Activated CD4-positive, alpha-beta memory T cell treated with anti-CD3 and anti-CD28 coated beads for 36 hours (primary cell): ENCODE data around the gene DGUOK. TPM values are rescaled to one million over a fixed set of nuclear protein-coding genes. Genes with fewer than 3 reads are reported as not detected.

Experiments
- CTCF ChIA-PET: fragments of 350-600 bp; sonication (Branson Sonifier 250); formaldehyde crosslinking; loops from one replicate; lab custom pipeline; 2021; ENCODE audit warnings: antibody characterized with exemption, inconsistent platforms; lab: Charles Lee
- POLR2A ChIA-PET: fragments of 350-600 bp; sonication (Branson Sonifier 250); formaldehyde crosslinking; loops from one replicate; lab custom pipeline; 2021; ENCODE audit warnings: antibody characterized with exemption; lab: Charles Lee
- DNase-seq: peaks from one replicate; pipeline ENCODE4 v3.0.0-alpha.2; 2020
- H3K27ac Mint-ChIP-seq: one replicate; pipeline ENCODE4 v1.8.0; 2021; ENCODE audit warnings: mixed read lengths
- H3K27me3 Mint-ChIP-seq: one replicate; pipeline ENCODE4 v1.8.0; 2021; ENCODE audit warnings: mixed read lengths
- H3K36me3 Mint-ChIP-seq: one replicate; pipeline ENCODE4 v1.8.0; 2021; ENCODE audit warnings: mixed read lengths
- H3K4me1 Mint-ChIP-seq: one replicate; pipeline ENCODE4 v1.8.0; 2021; ENCODE audit warnings: low read depth, mixed read lengths
- H3K4me3 Mint-ChIP-seq: one replicate; pipeline ENCODE4 v1.8.0; 2021; ENCODE audit warnings: mild to moderate bottlenecking, mixed read lengths
- H3K9me3 Mint-ChIP-seq: one replicate; pipeline ENCODE4 v1.8.0; 2021; ENCODE audit warnings: mixed read lengths
- intact Hi-C: fragments of 100-400 bp; cut with micrococcal nuclease; formaldehyde crosslinking; loops from one replicate; pipeline ENCODE4 v1.15.1; 2023
- total RNA-seq, 2 experiments: library from RNA; stranded (reverse); gene quantifications; one replicate each; pipeline ENCODE4 v1.2.3, GENCODE V29; 2021

Gene DGUOK
- total RNA-seq, 2 experiments from 2014 or later: 101 to 102 TPM

GRCh38 chr2:73892631-73893329 is 33.9 kb upstream of the DGUOK start, which contains the start of gene ACTG2:
ACTG2 (plus strand) TSS chr2:73893008; CDS start chr2:73901312, 8,304 bp downstream.
- intact Hi-C loops: no loop called here

GRCh38 chr2:73893764-73894474 is 32.8 kb upstream of the DGUOK start:
- H3K4me3 Mint-ChIP-seq: no peak overlapping the region
- no peaks in the 10 kb centered on the region for H3K9me3 Mint-ChIP-seq
- H3K27me3 Mint-ChIP-seq: no peaks in the 10 kb centered on the region
- H3K27ac Mint-ChIP-seq: no peak overlapping the region
- DNase-seq: no peak
- POLR2A ChIA-PET: no interaction called here
- CTCF ChIA-PET: interaction anchor here (1.1 kb wide), 1 partner anchor 70 kb away, joined by 3 read pairs; no protein-coding TSS in a partner anchor
- H3K36me3 Mint-ChIP-seq: no peaks in the 10 kb centered on the region
- peaks cover 23% of the 10 kb centered on the region for H3K4me1 Mint-ChIP-seq
- intact Hi-C loops: no loop called here

More at GRCh38 chr2:73892631-73893329, 33.9 kb upstream of the DGUOK start, which contains the start of gene ACTG2:
- Mint-ChIP-seq H3K9me3 (no peaks in the 10 kb centered on the region), H3K4me1 (peaks cover 27% of the 10 kb centered on the region), H3K27me3 (no peaks in the 10 kb centered on the region), H3K27ac (no peak within 1 kb of the TSS), H3K36me3 (no peaks in the 10 kb centered on the region), H3K4me3 (no peak within 1 kb of the TSS)
- ChIA-PET POLR2A (no interaction called here), CTCF (no interaction called here)
- no peak for DNase-seq

- ChIA-PET POLR2A (no interaction called here), CTCF (interaction anchor here (1.1 kb wide), 1 partner anchor 70 kb away, joined by 3 read pairs; no protein-coding TSS in a partner anchor)
- Mint-ChIP-seq H3K4me3 (no peak overlapping the region), H3K36me3 (no peaks in the 10 kb centered on the region), H3K27ac (no peak overlapping the region), H3K27me3 (no peaks in the 10 kb centered on the region), H3K4me1 (peaks cover 23% of the 10 kb centered on the region), H3K9me3 (no peaks in the 10 kb centered on the region)
- intact Hi-C loops: no loop called here
- no peak for DNase-seq
Measured at GRCh38 chr2:73894475-73894850, 32.2 kb upstream of the DGUOK start.

GRCh38 chr2:73894877-73895276 is 31.8 kb upstream of the DGUOK start:
- H3K36me3 Mint-ChIP-seq: no peaks in the 10 kb centered on the region
- DNase-seq: no peak
- no peaks in the 10 kb centered on the region for H3K9me3 Mint-ChIP-seq
- H3K27ac Mint-ChIP-seq: no peak overlapping the region
- CTCF ChIA-PET: interaction anchor here (1.1 kb wide), 1 partner anchor 71 kb away, joined by 3 read pairs; no protein-coding TSS in a partner anchor
- H3K27me3 Mint-ChIP-seq: no peaks in the 10 kb centered on the region
- no peak overlapping the region for H3K4me3 Mint-ChIP-seq
- POLR2A ChIA-PET: no interaction called here
- intact Hi-C loops: loop anchor here (1.0 to 5.0 kb wide), 2 partner anchors 9 to 42 kb away; no protein-coding TSS in a partner anchor
- H3K4me1 Mint-ChIP-seq: peaks cover 23% of the 10 kb centered on the region

GRCh38 chr2:73895473-73895872 is 31.2 kb upstream of the DGUOK start:
- Mint-ChIP-seq H3K36me3 (no peaks in the 10 kb centered on the region), H3K4me3 (no peak overlapping the region), H3K27ac (no peak overlapping the region), H3K27me3 (no peaks in the 10 kb centered on the region), H3K9me3 (no peaks in the 10 kb centered on the region), H3K4me1 (peaks cover 23% of the 10 kb centered on the region)
- ChIA-PET CTCF (interaction anchor here (1.8 kb wide), 1 partner anchor 12 kb away, joined by 5 read pairs; no protein-coding TSS in a partner anchor), POLR2A (no interaction called here)
- intact Hi-C loops: loop anchor here (1.0 to 5.0 kb wide), 2 partner anchors 9 to 42 kb away; no protein-coding TSS in a partner anchor
- DNase-seq: no peak

- H3K27me3 Mint-ChIP-seq: no peaks in the 10 kb centered on the region
- intact Hi-C loops: loop anchor here (2.0 to 5.0 kb wide), 2 partner anchors 41 to 68 kb away; partner anchors contain the start of gene STAMBP
- no peaks in the 10 kb centered on the region for H3K36me3 Mint-ChIP-seq
- H3K4me1 Mint-ChIP-seq: peaks cover 23% of the 10 kb centered on the region
- peak overlapping the region; percentile 73 for H3K27ac Mint-ChIP-seq
- POLR2A ChIA-PET: interaction anchor here (1.0 kb wide), 2 partner anchors 9 to 37 kb away, joined by 3 read pairs; no protein-coding TSS in a partner anchor
- no peaks in the 10 kb centered on the region for H3K9me3 Mint-ChIP-seq
- CTCF ChIA-PET: interaction anchor here (1.1 to 1.8 kb wide), 3 partner anchors 11 to 70 kb away, joined by 3 to 5 read pairs (median 4); no protein-coding TSS in a partner anchor
- no peak overlapping the region for H3K4me3 Mint-ChIP-seq
- DNase-seq: peak; percentile 62
Measured at GRCh38 chr2:73896362-73897239, 30.1 kb upstream of the DGUOK start.

- Mint-ChIP-seq H3K36me3 (no peaks in the 10 kb centered on the region), H3K27ac (no peak overlapping the region)
- CTCF ChIA-PET: interaction anchor here (1.1 to 1.8 kb wide), 3 partner anchors 10 to 70 kb away, joined by 3 to 5 read pairs (median 4); no protein-coding TSS in a partner anchor
Measured at GRCh38 chr2:73897240-73897583, 29.5 kb upstream of the DGUOK start.

GRCh38 chr2:73897934-73898333 is 28.7 kb upstream of the DGUOK start:
- intact Hi-C loops: loop anchor here (2.0 to 5.0 kb wide), 2 partner anchors 39 to 69 kb away; partner anchors contain the start of gene STAMBP
- no peak overlapping the region for H3K4me3 Mint-ChIP-seq
- no peaks in the 10 kb centered on the region for H3K36me3 Mint-ChIP-seq
- CTCF ChIA-PET: no interaction called here
- DNase-seq: no peak
- no peaks in the 10 kb centered on the region for H3K27me3 Mint-ChIP-seq
- no peaks in the 10 kb centered on the region for H3K9me3 Mint-ChIP-seq
- POLR2A ChIA-PET: no interaction called here
- H3K4me1 Mint-ChIP-seq: peaks cover 23% of the 10 kb centered on the region
- H3K27ac Mint-ChIP-seq: no peak overlapping the region

More at GRCh38 chr2:73897240-73897583, 29.5 kb upstream of the DGUOK start:
- Mint-ChIP-seq H3K4me3 (no peak overlapping the region), H3K4me1 (peaks cover 23% of the 10 kb centered on the region), H3K9me3 (no peaks in the 10 kb centered on the region), H3K27me3 (no peaks in the 10 kb centered on the region)
- POLR2A ChIA-PET: interaction anchor here (1.0 kb wide), 1 partner anchor 10 kb away, joined by 3 read pairs; no protein-coding TSS in a partner anchor
- no peak for DNase-seq
- intact Hi-C loops: loop anchor here (2.0 to 5.0 kb wide), 2 partner anchors 40 to 68 kb away; partner anchors contain the start of gene STAMBP

- ChIA-PET POLR2A (interaction anchor here (0.7 kb wide), 1 partner anchor 248 kb away, joined by 3 read pairs; the partner anchor contains the start of gene BOLA3), CTCF (interaction anchor here (1.0 to 1.1 kb wide), 2 partner anchors 35 to 101 kb away, joined by 3 read pairs; no protein-coding TSS in a partner anchor)
- Mint-ChIP-seq H3K27ac (no peak overlapping the region), H3K4me3 (no peak overlapping the region), H3K4me1 (peaks cover 17% of the 10 kb centered on the region), H3K9me3 (no peaks in the 10 kb centered on the region), H3K36me3 (no peaks in the 10 kb centered on the region), H3K27me3 (no peaks in the 10 kb centered on the region)
- no peak for DNase-seq
- intact Hi-C loops: loop anchor here (5.0 kb wide), 1 partner anchor 37 kb away; no protein-coding TSS in a partner anchor
Measured at GRCh38 chr2:73899801-73900336, 26.8 kb upstream of the DGUOK start.

GRCh38 chr2:73901143-73901542 is 25.5 kb upstream of the DGUOK start:
- Mint-ChIP-seq H3K27ac (no peak overlapping the region), H3K36me3 (no peaks in the 10 kb centered on the region), H3K27me3 (no peaks in the 10 kb centered on the region), H3K4me3 (no peak overlapping the region), H3K4me1 (peaks cover 7% of the 10 kb centered on the region), H3K9me3 (no peaks in the 10 kb centered on the region)
- POLR2A ChIA-PET: no interaction called here
- no peak for DNase-seq
- intact Hi-C loops: no loop called here
- CTCF ChIA-PET: no interaction called here

- no peaks in the 10 kb centered on the region for H3K9me3 Mint-ChIP-seq
- POLR2A ChIA-PET: interaction anchor here (0.6 to 1.1 kb wide), 2 partner anchors 9 to 194 kb away, joined by 3 to 6 read pairs; no protein-coding TSS in a partner anchor
- H3K4me3 Mint-ChIP-seq: no peak overlapping the region
- H3K27ac Mint-ChIP-seq: no peak overlapping the region
- DNase-seq: no peak
- peaks cover under 1% of the 10 kb centered on the region for H3K4me1 Mint-ChIP-seq
- CTCF ChIA-PET: no interaction called here
- intact Hi-C loops: no loop called here
- H3K27me3 Mint-ChIP-seq: no peaks in the 10 kb centered on the region
- no peaks in the 10 kb centered on the region for H3K36me3 Mint-ChIP-seq
Measured at GRCh38 chr2:73902284-73902683, 24.4 kb upstream of the DGUOK start.
